ENCODE results near the gene MICAL2.

The MICAL2 gene, protein sequence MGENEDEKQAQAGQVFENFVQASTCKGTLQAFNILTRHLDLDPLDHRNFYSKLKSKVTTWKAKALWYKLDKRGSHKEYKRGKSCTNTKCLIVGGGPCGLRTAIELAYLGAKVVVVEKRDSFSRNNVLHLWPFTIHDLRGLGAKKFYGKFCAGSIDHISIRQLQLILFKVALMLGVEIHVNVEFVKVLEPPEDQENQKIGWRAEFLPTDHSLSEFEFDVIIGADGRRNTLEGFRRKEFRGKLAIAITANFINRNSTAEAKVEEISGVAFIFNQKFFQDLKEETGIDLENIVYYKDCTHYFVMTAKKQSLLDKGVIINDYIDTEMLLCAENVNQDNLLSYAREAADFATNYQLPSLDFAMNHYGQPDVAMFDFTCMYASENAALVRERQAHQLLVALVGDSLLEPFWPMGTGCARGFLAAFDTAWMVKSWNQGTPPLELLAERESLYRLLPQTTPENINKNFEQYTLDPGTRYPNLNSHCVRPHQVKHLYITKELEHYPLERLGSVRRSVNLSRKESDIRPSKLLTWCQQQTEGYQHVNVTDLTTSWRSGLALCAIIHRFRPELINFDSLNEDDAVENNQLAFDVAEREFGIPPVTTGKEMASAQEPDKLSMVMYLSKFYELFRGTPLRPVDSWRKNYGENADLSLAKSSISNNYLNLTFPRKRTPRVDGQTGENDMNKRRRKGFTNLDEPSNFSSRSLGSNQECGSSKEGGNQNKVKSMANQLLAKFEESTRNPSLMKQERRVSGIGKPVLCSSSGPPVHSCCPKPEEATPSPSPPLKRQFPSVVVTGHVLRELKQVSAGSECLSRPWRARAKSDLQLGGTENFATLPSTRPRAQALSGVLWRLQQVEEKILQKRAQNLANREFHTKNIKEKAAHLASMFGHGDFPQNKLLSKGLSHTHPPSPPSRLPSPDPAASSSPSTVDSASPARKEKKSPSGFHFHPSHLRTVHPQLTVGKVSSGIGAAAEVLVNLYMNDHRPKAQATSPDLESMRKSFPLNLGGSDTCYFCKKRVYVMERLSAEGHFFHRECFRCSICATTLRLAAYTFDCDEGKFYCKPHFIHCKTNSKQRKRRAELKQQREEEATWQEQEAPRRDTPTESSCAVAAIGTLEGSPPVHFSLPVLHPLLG

DNA sequence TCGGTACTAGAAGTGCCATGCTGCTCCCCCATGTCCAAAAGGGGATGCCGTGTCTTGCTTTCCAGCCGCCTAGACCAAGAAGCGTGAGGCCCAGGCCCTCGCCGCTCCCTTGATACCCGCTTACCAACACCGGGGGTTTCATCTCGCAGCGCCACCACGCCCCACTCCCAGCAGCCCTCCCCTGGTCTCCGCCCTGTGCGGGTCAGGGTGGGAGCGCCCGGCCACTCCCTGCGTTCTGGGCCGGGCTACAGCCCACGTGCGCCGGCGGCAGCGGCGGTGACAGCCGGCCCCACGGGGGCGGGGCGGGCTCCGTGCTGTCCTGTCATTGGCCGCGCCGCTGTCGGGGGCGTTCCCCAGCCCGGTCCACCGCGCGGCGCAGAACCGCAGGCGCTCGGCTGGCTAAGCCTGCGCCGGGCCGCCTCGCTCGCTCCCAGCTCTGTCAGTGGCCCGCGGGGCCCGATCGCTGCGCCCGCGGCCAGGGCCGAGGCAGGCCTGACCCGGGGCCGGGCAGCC lies at the start of gene MICAL2:
Gene MICAL2 (plus strand): TSS at position 390 of the 513 bp plus-strand sequence. CDS start 51,566 bp downstream, outside the sequence.
- peak; percentile 53 for DNase-seq

DNA sequence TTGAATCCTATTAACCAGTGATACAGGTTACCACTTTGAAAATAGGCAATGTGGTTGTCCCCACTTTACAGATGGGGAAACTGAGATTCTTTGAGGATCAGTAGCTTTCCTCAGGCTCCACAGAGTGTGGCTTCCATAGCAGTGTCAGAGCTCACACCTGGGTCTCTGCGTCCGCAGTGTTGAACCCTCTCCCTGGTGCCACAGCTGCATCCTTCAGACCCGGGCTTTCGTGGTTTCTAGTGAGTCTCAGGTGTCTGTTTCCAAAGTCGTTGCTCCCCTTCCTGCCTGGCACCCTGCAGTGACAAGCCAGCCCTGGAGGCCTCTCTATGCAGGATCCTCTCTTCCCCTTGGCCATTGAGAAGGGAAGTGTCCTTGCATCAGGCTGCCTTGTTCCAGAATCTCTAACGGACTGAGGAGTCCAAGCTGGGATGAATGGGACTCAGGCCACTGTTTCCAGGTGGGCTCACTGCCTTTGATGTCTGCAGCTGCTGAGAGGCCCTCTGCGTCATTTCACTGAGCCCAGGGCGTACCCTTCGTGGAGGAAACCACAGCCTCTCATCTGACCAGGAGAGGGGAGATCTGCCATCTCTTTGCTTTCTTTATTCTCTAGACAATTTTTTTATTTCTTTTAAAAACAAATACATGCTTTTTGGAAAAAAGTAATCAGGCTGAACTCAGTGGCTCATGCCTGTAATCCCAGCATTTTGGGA lies 48.4 kb upstream of the MICAL2 start:
- DNase-seq = no peak

DNA sequence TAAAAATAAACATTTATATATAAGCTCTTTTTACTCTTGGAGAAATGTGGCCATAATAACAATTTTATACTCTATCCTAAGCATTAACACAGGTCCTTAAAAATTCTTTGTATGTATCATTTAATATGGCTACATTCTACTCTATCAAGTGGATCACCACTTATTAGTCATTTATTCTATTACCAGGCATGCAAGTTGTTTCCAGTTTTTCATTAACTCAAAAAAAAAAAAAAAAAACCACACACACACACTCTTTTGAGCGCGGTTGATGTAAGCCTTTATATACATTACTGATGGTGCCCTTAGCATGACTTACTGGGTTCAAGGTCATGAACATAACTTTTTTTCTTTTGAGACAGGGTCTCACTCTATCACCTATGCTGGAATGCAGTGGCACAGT lies 47.1 kb upstream of the MICAL2 start:
- DNase-seq = no peak

DNA sequence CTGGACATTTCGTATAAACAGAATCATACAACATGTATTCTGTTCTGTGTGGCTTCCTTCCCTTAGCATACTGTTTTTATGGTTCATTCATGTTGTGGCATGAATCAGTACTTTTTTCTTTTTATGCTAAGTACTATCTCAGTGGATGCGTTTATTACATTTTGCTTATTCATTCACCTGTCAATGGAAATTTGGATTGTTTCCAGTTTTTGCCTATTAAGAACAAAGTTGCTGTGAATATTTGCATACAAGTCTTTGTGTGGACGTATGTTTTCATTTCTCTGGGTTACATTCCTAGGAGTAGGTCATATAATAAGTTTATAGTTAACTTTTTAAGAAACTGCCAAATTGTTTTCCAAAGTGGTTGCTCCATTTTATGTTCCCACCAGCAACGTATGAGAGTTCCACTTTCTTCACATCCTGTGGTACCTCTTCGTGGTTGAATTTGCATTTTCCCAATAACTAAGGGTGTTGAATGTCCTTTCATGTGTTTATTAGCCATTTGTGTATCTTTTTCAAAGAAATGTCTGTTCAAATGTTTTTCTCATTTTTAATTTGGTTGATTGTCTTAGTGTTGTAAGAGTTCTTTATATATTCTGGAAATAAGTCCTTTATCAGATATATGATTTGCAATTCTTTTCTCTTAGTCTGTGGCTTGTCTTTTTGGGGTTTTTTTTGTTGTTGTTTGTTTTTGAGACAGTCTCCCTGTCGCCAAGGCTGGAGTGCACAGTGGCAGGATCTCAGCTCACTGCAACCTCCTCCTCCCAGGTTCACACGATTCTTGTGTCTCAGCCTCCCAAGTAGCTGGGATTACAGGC lies 46.0 kb upstream of the MICAL2 start:
- no peak for DNase-seq

DNA sequence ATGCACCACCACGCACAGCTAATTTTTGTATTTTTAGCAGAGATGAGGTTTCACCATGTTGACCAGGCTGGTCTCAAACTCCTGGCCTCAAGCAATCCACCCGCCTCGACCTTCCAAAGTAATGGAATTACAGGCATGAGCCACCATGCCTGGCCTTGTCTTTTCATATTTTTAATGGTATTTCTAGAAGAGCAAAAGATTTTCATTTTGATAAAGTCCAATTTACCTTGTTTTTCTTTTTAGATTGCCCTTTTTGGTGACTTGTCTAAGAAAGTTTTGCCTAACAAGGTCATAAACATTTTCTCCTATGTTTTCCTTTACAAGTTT lies 45.5 kb upstream of the MICAL2 start:
- DNase-seq = no peak

DNA sequence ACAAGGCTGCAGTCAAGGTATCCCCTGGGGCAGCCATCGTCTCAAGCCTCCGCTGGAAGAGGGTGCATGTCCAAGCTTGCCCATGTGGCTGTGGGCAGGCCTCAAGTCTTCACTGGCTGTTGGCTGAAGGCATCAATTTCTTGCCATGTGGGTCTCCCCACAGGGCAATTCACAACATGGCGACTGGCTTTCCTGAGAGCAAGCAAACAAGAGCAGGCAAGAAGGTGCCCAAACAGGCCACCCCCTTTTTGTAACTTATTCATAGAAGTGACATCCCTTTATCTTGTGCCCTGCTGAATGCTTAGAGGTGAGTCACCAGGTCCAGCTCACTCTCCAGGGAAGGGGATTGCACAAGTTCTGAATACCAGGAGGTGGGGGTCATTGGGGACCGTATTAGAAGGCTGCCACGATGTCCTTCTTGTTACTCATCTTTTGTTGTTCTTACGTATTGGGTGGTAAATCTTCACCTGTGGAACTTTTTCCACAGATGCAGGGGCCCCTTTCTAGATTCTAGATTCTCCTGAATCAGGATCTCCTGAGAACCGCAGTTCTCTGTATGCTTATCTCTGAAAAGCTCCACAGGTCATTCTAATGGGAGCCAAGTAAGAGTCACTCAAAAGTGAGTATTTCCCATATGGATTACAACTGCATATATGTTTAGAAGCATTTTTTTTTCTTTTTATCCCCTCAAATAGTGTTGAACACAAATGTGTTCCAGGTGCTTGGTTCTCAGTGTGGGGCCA lies 44.2 kb upstream of the MICAL2 start:
- DNase-seq = no peak

DNA sequence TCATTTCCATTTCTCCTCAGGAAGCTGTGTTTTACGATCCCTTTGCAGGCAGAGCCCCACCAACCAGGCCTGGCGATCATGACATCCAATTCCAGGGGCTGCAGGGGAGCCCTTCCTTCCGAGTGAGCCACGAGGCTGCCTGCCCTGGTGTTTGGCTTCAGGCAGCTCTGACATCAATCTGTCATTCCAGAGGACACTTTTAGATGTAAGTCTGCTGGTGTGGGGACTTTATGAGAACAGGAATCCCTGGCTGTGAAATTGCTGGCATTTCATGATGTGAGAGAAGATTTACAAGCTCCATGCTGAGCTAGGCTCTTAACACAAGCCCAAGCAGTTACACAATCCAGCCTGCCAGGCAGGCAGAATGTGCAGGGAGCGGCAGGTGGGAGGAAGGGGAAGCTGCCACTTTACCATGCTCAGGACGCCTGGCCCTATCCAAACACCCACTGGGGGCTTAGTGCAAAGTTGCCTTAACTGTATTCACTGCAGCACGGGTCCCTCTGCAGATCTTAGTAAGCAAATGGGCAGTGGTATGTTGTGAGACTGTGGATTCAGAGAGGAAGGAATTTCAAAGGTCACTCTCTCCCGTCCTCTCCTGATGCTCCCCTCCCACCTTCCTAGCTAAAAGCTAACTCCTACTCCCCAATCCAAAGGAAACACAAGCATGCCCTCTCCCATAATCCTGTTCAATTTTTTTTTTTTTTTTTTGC lies 43.4 kb upstream of the MICAL2 start:
- no peak for DNase-seq

DNA sequence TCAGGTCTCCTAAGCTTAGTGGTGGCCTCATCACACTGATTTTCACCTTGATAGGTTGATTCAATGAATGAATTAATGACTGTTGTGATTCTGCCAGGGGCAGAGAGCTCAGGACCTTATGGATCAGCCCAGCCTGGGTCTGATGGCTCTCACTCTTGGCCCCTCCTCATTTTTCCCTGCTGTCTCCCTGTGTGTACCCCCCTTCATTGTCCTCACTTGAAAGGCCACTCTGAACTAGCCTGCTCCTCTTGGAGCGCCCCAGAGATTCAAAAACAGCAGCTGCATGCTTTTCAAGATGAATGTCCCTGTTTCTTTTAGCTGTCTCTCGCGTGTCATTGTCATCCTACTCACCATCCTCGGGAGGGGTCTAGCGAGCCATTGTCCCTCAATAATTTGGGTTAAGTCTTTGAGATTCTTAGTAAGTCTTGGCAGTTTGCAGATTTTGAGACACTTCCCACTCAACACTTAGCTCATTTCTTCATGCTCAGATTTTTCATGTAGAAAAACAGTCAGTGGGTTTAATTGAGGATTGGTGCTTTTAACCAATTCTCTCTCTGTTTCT lies 42.5 kb upstream of the MICAL2 start:
- DNase-seq = no peak

DNA sequence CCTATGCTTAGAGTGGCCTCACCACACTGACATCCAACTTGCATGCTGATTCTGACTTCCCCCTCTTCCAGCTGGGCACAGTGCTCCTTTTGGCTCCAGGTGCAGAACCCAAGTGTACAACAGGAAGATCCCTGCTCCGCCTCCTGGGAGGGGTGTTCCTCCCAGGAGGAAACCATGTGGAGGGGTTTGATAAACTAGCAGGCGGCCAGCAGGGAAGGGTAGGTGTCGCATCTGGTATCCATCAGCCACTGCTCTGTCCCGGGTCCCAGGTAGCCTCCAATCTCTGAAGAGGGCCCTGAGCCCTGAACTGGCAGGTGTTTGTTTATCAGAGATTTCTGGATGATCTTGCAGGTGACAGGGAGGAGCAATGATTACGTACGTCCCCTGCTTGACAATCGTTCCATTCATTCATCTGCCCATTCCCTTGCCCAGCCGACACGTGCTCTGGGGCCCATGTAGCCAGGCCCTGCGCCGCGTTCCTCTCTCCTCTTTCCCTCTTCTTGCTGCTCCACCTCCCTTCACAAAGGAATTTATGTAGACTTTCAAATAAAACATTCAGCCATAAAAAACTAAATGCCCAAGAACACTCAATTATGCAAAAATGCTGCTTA lies 41.2 kb upstream of the MICAL2 start:
- DNase-seq = no peak

DNA sequence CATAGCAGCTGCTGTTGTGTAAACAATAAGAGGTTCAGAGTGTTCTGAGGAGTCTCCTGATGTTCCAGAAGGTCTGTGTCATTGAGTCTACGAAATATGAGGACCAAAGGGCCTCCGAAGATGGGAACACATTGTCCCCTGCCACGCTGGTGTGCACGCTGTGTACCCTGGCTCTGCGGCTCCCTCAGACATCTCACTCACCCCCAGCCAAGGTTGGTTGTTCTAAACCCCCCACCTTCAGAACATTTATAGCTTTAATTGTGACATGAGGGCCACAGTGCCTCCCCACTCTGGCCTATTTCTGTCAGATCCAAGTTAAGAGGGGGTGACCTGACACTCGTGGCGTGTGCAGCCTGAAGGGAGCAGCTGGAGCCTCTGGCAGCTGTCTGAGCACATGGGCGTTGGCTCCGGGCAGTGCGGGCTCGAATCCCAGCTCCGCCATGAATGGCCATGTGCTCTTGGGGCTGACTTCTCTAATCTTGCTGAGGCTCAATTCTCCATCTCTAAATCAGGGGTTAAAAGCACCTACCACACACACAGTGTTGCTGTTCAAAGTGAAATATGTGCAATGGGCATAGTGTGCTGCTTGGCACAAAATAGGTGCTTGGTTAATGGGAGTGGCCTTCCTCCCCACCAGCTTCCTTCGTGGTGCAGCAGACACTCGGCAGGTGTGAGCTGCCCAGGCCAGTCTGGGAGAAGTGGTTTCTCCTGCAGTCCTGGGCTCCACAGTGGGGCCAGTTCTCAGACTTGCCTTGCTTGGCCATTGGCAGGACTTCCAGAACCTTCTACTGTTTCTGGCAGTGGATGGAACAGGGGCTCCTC lies 39.7 kb upstream of the MICAL2 start:
- no peak for DNase-seq

DNA sequence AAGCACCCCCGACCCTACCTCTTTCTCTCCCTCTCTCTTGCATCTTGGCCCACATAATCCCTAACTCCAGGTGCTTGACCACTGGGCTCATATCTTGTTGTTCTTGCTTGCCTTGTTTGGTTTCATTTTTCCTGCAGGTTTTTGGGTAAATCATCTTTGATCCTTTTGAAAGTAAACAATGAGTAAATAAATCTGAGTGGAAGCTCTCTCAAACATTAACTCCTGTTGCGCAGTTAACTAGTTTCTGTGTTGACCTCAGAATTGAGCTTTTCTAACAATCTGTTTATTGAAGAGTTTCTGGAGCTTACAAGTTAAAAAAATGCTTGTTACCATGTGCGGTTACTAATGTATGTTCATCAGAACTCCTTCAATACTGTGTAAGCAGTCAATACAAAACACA lies 38.8 kb upstream of the MICAL2 start:
- no peak for DNase-seq

DNA sequence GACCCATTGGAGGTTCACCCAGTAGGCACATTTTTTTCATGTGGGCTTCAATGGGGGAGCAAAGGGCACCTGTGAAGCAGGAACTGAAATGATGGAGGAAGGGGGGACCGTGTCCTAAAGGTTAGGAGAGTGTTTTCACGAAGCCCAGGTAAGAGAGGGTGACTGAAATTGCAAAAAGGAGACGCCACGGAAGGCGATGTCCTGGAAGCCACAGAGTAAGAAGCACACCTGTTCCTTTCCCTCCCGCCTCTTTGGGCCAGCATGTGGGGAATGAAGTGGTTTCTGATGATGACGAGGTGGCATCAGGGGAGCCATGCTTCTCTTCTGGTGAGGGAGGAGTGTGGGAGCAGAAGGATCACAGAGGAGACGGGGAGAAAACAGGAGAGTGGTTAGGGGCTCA lies 37.0 kb upstream of the MICAL2 start:
- no peak for DNase-seq

DNA sequence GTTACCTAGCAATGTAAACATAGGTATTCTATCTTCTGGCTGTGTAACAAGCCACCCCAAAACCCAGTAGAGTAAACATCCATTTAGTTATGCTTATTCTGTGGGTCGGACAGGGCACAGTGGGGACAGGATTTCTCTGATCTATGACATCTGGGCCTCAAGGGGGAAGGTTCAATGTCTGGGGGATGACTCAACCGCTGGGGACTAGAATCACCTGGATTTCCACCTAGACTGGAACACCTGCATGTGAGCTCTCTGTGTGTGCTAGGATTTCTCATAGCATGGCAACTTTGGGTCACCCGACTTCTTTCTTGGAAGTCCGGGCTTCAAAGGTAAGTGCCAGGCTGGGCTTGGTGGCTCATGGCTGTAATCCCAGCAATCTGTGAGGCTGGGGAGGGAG lies 36.5 kb upstream of the MICAL2 start:
- no peak for DNase-seq

DNA sequence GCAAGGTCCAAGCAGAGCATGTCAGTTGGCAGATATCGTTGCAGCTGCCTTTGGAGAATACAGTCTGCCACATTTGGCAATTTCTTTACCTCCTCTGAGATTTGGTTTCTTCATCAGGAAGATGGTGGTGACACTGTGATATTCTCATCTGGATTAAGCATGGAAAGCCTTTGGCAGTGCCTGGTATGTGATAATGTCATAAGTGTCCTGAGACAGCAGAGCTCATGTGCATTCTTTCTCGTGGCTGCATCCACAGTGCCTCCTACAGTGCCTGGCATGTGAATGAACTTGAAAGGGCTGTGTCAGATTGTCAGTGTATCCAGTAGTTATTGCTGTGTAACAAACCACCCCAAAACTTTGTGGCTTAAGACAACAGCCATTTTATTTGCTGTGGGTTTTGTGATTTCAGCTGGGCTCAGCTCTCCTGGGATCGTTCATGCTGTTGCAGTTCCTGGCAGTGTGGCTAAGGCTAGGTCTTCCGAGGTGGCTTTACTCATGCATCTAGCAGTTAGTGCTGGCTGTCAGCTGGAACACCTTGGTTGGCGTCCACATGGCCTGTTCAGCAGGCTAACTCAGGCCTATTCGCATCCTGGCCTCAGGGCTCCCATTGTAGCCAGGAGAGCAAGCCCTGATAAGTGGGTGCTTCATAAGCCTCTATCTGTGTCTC lies 35.7 kb upstream of the MICAL2 start:
- DNase-seq = no peak

DNA sequence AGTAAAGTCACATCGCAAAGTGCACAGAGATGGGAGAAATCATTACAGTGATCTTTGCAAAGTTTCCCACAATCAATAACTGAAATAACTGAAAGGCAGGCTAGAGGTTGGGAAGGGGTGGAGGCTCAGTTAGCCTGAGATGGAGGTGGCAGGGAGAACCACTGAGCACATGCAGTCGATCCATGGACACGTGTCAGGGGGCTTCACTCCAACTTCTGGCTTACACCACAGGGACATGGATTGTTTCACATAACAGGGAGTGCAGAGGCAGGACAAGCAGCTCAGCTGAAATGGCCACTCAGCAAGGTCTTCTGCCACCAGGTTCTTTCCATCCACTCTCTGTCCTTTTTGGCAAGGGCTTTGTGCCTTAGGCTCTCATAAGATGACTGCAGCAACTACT lies 35.1 kb upstream of the MICAL2 start:
- DNase-seq = no peak

DNA sequence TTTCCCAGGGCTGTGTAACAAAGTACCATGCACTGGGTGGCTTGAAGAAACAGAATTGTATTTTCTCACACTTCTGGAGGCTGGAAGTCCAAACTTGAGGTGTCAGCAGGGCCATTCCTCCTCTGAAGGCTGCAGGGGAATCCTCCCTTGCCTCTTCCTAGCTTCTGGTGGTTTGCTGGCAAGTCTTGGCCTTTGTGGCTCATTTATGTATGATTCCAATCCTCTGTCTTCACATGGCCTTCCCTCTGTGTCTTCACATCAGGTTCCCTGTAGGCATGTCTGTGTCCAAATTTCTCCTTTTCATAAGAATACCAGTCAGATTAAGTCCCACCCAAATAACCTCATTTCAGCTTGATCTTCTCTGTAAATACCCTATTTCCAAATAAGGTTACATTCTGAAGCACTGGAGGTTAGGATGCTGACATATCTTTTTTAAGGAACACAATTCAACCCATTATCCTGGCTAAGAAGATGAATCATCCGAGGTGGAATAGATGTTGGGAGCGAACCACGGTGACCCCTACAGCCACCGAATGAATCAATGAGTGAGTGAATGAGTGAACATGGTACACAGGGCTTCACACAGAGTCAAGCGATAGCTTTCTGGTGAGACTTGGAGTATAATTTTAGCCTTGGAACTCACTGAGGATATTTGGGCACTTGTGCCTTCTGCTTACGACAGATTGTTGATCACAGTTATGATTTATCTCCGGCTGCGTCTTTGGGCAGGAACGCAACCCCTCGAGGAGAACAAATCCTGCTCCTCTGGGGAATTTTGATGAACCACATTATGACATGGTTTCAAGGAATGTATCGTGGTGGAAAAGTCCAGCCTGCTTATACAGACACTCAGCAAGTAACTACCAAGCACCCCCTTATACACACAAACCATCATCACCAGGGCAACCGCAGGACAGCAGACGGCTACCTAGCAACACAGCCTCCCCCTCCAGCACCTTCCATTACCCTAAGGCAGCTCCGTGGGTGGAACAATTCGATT lies 34.3 kb upstream of the MICAL2 start:
- DNase-seq = no peak

All from NCI-H2029 treated with DMSO at 0.1 percent for 48 hours (cell line).